GM12878 (cell line): ENCODE data around the gene RTEL1. TPM values are rescaled to one million over a fixed set of nuclear protein-coding genes. Genes with fewer than 3 reads are reported as not detected.

Source experiments
- ATAC-seq: fragments of 200-7000 bp; cut with Tn5 transposase; 3 replicates; pipeline ENCODE4 v1.9.1; 2020; ENCODE audit warnings: mild to moderate bottlenecking, moderate library complexity
- BruUV-seq: library from RNA; stranded (reverse); fragments of 400-500 nt; replicated peaks from 2 replicates; lab custom pipeline; 2021; lab: Mats Ljungman, UMichigan
- CTCF ChIA-PET: fragments of 300-600 bp; sonication (Branson Sonifier 250); formaldehyde crosslinking; extraction: SDS; loops from one replicate; lab custom pipeline; 2021; ENCODE audit warnings: inconsistent platforms; lab: Yijun Ruan, JAX
- POLR2A ChIA-PET: fragments of 350-600 bp; formaldehyde crosslinking; extraction: SDS; loops from one replicate; lab custom pipeline; 2021; ENCODE audit warnings: inconsistent platforms; lab: Charles Lee
- RAD21 ChIA-PET: fragments of 300-600 bp; sonication (Branson Sonifier 250); formaldehyde crosslinking; loops from one replicate; lab custom pipeline; 2023; ENCODE audit warnings: antibody characterized with exemption; ENCODE audit not compliant: unreplicated experiment; lab: Charles Lee
- SMC1A ChIA-PET: fragments of 300-600 bp; sonication (Branson Sonifier 250); formaldehyde crosslinking; loops from one replicate; lab custom pipeline; 2023; ENCODE audit not compliant: unreplicated experiment, uncharacterized antibody; lab: Charles Lee
- DNase-seq: peaks from one replicate; pipeline ENCODE4 v3.0.0-alpha.2; 2011; ENCODE audit warnings: low read depth, low spot score
- FAIRE-seq: peaks from 3 replicates; lab custom pipeline; 2011; peaks lifted over from hg19 to GRCh38; lab: Jason Lieb, UNC
- H2AFZ ChIP-seq: 2 replicates; pipeline ENCODE4 v1.6.0; 2011; ENCODE audit warnings: low read depth, low read length, control low read depth; ENCODE audit not compliant: control insufficient read depth
- H3K27ac ChIP-seq: 2 replicates; pipeline ENCODE4 v1.5.1; 2011; ENCODE audit warnings: control low read depth; ENCODE audit not compliant: control insufficient read depth, insufficient read depth
- H3K27me3 ChIP-seq, 2 experiments: replicated peaks in 1 of 2; 2 replicates each; pipeline versions ENCODE4 v1.6.0 to v1.6.1; 2011; ENCODE audit warnings: low read length in 1 of 2; ENCODE audit not compliant: control insufficient read depth in 2 of 2, insufficient read depth in 2 of 2
- H3K36me3 ChIP-seq, 2 experiments: 2 replicates each; pipeline ENCODE4 v1.5.1; 2011; ENCODE audit warnings: low read length in 1 of 2; ENCODE audit not compliant: control insufficient read depth in 2 of 2, insufficient read depth in 2 of 2
- H3K4me1 ChIP-seq: 2 replicates; pipeline ENCODE4 v1.6.1; 2011; ENCODE audit warnings: mild to moderate bottlenecking, low read length, moderate library complexity, mixed read lengths; ENCODE audit not compliant: control insufficient read depth, insufficient read depth
- H3K4me2 ChIP-seq: 2 replicates; pipeline ENCODE4 v1.6.0; 2011; ENCODE audit warnings: control low read depth; ENCODE audit not compliant: control insufficient read depth, insufficient read depth
- H3K4me3 ChIP-seq: fragments of 200-600 bp; sonication (generic); 2 replicates; pipeline ENCODE4 v1.5.1; 2016
- H3K79me2 ChIP-seq: 2 replicates; pipeline ENCODE4 v1.6.0; 2011; ENCODE audit warnings: low read length; ENCODE audit not compliant: control insufficient read depth, insufficient read depth
- H3K9ac ChIP-seq: 2 replicates; pipeline ENCODE4 v1.8.0; 2011; ENCODE audit warnings: low read length, control low read depth, mixed read lengths; ENCODE audit not compliant: control insufficient read depth, insufficient read depth
- H3K9me3 ChIP-seq: replicated peaks from 3 replicates; pipeline ENCODE4 v1.5.1; 2011; ENCODE audit warnings: mild to moderate bottlenecking, low read length; ENCODE audit not compliant: control insufficient read depth, insufficient read depth
- H4K20me1 ChIP-seq: 2 replicates; pipeline ENCODE4 v1.6.0; 2011; ENCODE audit not compliant: control insufficient read depth, insufficient read depth
- CEBPB ChIP-seq, 2 experiments: fragments of 150-350 bp in 1 of 2; IDR thresholded peaks; 2 replicates each; pipeline ENCODE4 v1.6.1; 2012 to 2014; ENCODE audit warnings: low read depth in 2 of 2, low read length in 2 of 2, borderline replicate concordance in 1 of 2, inconsistent platforms in 1 of 2
- CHD1 ChIP-seq: IDR thresholded peaks from 2 replicates; pipeline ENCODE4 v1.6.1; 2012; ENCODE audit warnings: low read depth, low read length, improper control_type of control experiment
- GABPA ChIP-seq: IDR thresholded peaks from 2 replicates; pipeline ENCODE4 v1.6.1; 2014; ENCODE audit warnings: antibody characterized with exemption, low read depth, mild to moderate bottlenecking, inconsistent platforms
- HDAC6 ChIP-seq: fragments of 200-600 bp; sonication (generic); IDR thresholded peaks from one replicate; pipeline ENCODE4 v1.8.0; 2017; ENCODE audit warnings: antibody characterized with exemption; ENCODE audit not compliant: unreplicated experiment
- IKZF2 ChIP-seq, 2 experiments: fragments of 450-650 bp; IDR thresholded peaks; 2 replicates each; pipeline ENCODE4 v1.6.1; 2017; ENCODE audit warnings: mild to moderate bottlenecking in 2 of 2, moderate library complexity in 2 of 2
- NFYA ChIP-seq: IDR thresholded peaks from 2 replicates; pipeline ENCODE4 v1.6.1; 2011; ENCODE audit warnings: low read depth, mild to moderate bottlenecking, low read length, improper control_type of control experiment, borderline replicate concordance
- NR2F1 ChIP-seq: fragments of 450-650 bp; conservative IDR thresholded peaks from 2 replicates; pipeline ENCODE4 v1.6.1; 2017; ENCODE audit warnings: mild to moderate bottlenecking
- PBX3 ChIP-seq: IDR thresholded peaks from 2 replicates; pipeline ENCODE4 v1.6.1; 2011; ENCODE audit warnings: mild to moderate bottlenecking, low read depth, low read length, moderate library complexity; ENCODE audit not compliant: insufficient replicate concordance
- POLR2AphosphoS5 ChIP-seq: IDR thresholded peaks from 2 replicates; pipeline ENCODE4 v1.6.1; 2011; ENCODE audit warnings: mild to moderate bottlenecking, low read length, inconsistent platforms
- SMAD1 ChIP-seq: fragments of 450-650 bp; IDR thresholded peaks from 2 replicates; pipeline ENCODE4 v1.6.1; 2018; ENCODE audit warnings: mild to moderate bottlenecking, low read depth; ENCODE audit not compliant: partially characterized antibody
- SUPT20H ChIP-seq: IDR thresholded peaks from 2 replicates; pipeline ENCODE4 v1.6.1; 2011; ENCODE audit warnings: low read depth, mild to moderate bottlenecking, low read length, moderate library complexity, borderline replicate concordance; ENCODE audit not compliant: control insufficient read depth
- ZBTB40 ChIP-seq: fragments of 450-650 bp; IDR thresholded peaks from 2 replicates; pipeline ENCODE4 v1.6.1; 2016; ENCODE audit warnings: mild to moderate bottlenecking, moderate library complexity, borderline replicate concordance
- WGBS: methylation state at CpG from one replicate; pipeline ENCODE4 v1.1.6; 2016; ENCODE audit warnings: low lambda C conversion rate; ENCODE audit not compliant: insufficient replicate concordance, insufficient coverage; ENCODE audit errors: missing lambda C conversion rate; 5-methylcytosine and 5-hydroxymethylcytosine counted together
- in situ Hi-C: fragments of 300-500 bp; cut with MboI; formaldehyde crosslinking; loops from 9 replicates; pipeline ENCODE4 v1.14.3; 2018; ENCODE audit warnings: mixed read lengths
- intact Hi-C: fragments of 100-400 bp; cut with micrococcal nuclease; formaldehyde crosslinking; loops from one replicate; pipeline ENCODE4 v1.14.2; 2022; ENCODE audit not compliant: unreplicated experiment
- polyA plus RNA-seq, 11 experiments: library from polyadenylated mRNA; depleted of rRNA in 4 of 11; unstranded in 6 of 11; stranded (reverse) in 5 of 11; fragments of >200 nt; fragmentation: Nextera tagmentation in 4 of 11; fragmentation: Illumina TruSeq in 1 of 11; extraction: Ambion mirVana in 4 of 11; extraction: Trizol in 1 of 11; gene quantifications; 1 replicate in 1 of 11; 2 replicates in 10 of 11; pipeline versions ENCODE4 v1.2.1 to v1.2.3, GENCODE V29; 2011 to 2016; ENCODE audit warnings: inconsistent platforms in 2 of 11, missing spikeins in 2 of 11, low read depth in 1 of 11
- total RNA-seq, 4 experiments: library from RNA; depleted of rRNA in 3 of 4; stranded (reverse); fragments of >200 nt in 3 of 4; fragmentation: Illumina TruSeq in 1 of 4; extraction: Trizol in 1 of 4; gene quantifications; 2 replicates each; pipeline versions ENCODE4 v1.2.1 to v1.2.3, GENCODE V29; 2013 to 2021
- TF ChIP-seq, protein P1 (sequence below): IDR thresholded peaks from 2 replicates; pipeline ENCODE4 v1.6.1; 2012; ENCODE audit warnings: low read depth, low read length, improper control_type of control experiment

The RTEL1 gene
- total and polyA plus RNA-seq, 10 of the 15 experiments (the other 5 are each of a cell fraction or from before 2014, with no cell fraction given): 0.40 to 37.2 (median 15.6) TPM; not detected in 1

DNA sequence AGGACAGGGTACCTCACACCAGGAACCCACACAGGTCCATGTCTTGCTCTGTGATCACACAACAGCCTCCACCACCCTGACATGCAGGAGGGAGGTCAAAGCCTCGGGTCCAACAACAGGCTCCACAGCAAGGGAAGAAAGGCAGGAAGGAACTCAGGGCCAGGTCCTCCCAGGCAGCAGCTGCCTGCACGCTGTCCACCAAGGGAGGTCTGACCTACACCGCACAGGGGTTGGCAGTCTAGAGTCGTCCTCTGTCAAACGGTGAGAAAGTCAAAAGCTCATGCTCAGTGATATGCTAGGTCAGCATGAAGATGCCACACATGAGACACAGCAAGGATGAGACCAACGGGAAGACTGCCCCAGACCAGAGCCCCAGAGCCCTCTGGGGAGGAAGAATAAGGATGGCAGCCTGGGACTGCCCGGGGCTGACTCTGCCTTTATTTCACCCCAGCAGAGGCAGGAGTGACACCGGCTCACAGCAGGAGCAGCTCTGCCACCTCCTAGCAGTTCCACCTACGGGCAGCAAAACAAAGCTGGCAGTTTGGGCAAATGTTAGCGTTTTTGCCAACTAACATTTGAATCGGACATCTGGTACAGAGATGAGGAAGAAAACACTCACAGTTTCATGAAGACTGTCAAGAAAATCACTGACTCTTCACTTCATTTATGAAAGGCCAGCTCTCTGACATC lies 39.7 kb upstream of the RTEL1 start (continued):
- TF ChIP-seq PBX3: no peak
- TF ChIP-seq, all 136 proteins: peak for 0

DNA sequence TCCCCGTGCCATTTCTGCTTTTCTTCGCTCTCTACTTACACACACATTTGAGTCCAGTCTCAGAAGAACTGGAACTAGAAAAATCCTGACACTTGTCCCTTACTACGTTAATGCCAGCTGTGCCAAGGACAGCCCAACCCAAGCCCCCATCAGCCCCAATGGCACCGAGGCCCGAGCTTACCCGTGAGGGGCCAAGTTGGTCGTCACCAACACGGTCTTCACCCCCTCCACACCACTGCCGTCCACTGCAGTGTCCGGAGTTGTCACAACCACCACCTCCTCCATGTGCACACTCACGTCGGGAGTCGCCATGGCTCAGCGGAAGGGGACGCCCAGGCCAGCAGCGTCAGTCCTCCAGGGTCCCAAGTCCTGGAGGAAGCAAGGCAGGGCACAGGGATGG lies 39.0 kb upstream of the RTEL1 start:
- ChIA-PET RAD21 (no interaction called here), POLR2A (interaction anchor here (1.2 kb wide), 1 partner anchor 8 kb away, joined by 4 read pairs; the partner anchor contains the start of gene GMEB2), SMC1A (no interaction called here), CTCF (no interaction called here)
- FAIRE-seq: no peak
- H3K4me3 ChIP-seq: no peak overlapping the region
- H3K79me2 ChIP-seq: peaks cover 23% of the 10 kb centered on the region
- in situ Hi-C loops: no loop called here
- intact Hi-C loops: no loop called here
- H3K9me3 ChIP-seq: no peaks in the 10 kb centered on the region
- H3K27me3 ChIP-seq: no peaks in the 10 kb centered on the region
- no peak overlapping the region for H3K4me2 ChIP-seq
- H3K4me1 ChIP-seq: peaks cover 7% of the 10 kb centered on the region
- peaks cover 12 to 13% of the 10 kb centered on the region in 2 experiments for H3K36me3 ChIP-seq
- H3K9ac ChIP-seq: no peak overlapping the region
- DNase-seq: no peak
- no TSS peak for BruUV-seq
- H3K27ac ChIP-seq: no peak overlapping the region
- 93% methylated on average over 16 of the region's 16 CpGs for WGBS
- H4K20me1 ChIP-seq: no peaks in the 10 kb centered on the region
- H2AFZ ChIP-seq: no peak overlapping the region
- ATAC-seq: no peak
- TF ChIP-seq HDAC6 (no peak), POLR2AphosphoS5 (no peak), NR2F1 (no peak), CHD1 (no peak), NFYA (no peak), SMAD1 (no peak), GABPA (no peak), SUPT20H (no peak), IKZF2 (IDR thresholded peaks at IDR 0.05) (no peak), ZBTB40 (no peak), CEBPB (IDR thresholded peaks at IDR 0.05; ENCODE audit: borderline replicate concordance in 1 of 2, low read depth in 2 of 2, low read length in 2 of 2) (no peak)
- TF ChIP-seq, protein P1, sequence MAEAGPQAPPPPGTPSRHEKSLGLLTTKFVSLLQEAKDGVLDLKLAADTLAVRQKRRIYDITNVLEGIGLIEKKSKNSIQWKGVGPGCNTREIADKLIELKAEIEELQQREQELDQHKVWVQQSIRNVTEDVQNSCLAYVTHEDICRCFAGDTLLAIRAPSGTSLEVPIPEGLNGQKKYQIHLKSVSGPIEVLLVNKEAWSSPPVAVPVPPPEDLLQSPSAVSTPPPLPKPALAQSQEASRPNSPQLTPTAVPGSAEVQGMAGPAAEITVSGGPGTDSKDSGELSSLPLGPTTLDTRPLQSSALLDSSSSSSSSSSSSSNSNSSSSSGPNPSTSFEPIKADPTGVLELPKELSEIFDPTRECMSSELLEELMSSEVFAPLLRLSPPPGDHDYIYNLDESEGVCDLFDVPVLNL: no peak
